Keratinocyte (primary cell): ENCODE data around the gene ATCAY. TPM values are rescaled to one million over a fixed set of nuclear protein-coding genes. Genes with fewer than 3 reads are reported as not detected.

ENCODE experiments used
- DNase-seq: peaks from one replicate; pipeline ENCODE4 v3.0.0-alpha.2; 2011; ENCODE audit warnings: low read depth, missing footprints, low spot score
- FAIRE-seq: peaks from 2 replicates; lab custom pipeline; 2011; peaks lifted over from hg19 to GRCh38; lab: Jason Lieb, UNC
- H2AFZ ChIP-seq: 2 replicates; pipeline ENCODE4 v1.6.0; 2012; ENCODE audit warnings: low read length, control low read depth, inconsistent platforms; ENCODE audit not compliant: control insufficient read depth
- H3K27ac ChIP-seq: 2 replicates; pipeline ENCODE4 v1.5.1; 2011; ENCODE audit warnings: low read length; ENCODE audit not compliant: control insufficient read depth, insufficient read depth
- H3K27me3 ChIP-seq: 3 replicates; pipeline ENCODE4 v1.6.0; 2011; ENCODE audit warnings: low read length; ENCODE audit not compliant: control insufficient read depth, insufficient read depth; ENCODE audit errors: extremely low read depth
- H3K36me3 ChIP-seq, 2 experiments: 2 replicates in 1 of 2; 3 replicates in 1 of 2; pipeline ENCODE4 v1.5.1; 2011; ENCODE audit warnings: low read length in 2 of 2, mild to moderate bottlenecking in 1 of 2; ENCODE audit not compliant: control insufficient read depth in 2 of 2, insufficient read depth in 2 of 2; ENCODE audit errors: extremely low read depth in 1 of 2
- H3K4me1 ChIP-seq: 3 replicates; pipeline ENCODE4 v1.5.1; 2011; ENCODE audit warnings: low read length; ENCODE audit not compliant: control insufficient read depth, insufficient read depth; ENCODE audit errors: extremely low read depth
- H3K4me2 ChIP-seq: 3 replicates; pipeline ENCODE4 v1.6.0; 2011; ENCODE audit warnings: low read depth, low read length; ENCODE audit not compliant: control insufficient read depth, insufficient read depth; ENCODE audit errors: extremely low read depth
- H3K4me3 ChIP-seq, 3 experiments: fragments of 200-600 bp in 1 of 3; sonication (generic) in 1 of 3; 2 replicates in 2 of 3; 3 replicates in 1 of 3; pipeline ENCODE4 v1.5.1; 2011 to 2016; ENCODE audit warnings: low read length in 3 of 3, mild to moderate bottlenecking in 3 of 3, control low read depth in 2 of 3, inconsistent platforms in 1 of 3, low read depth in 1 of 3, mixed read lengths in 1 of 3, mixed run types in 1 of 3, moderate library complexity in 1 of 3; ENCODE audit not compliant: control insufficient read depth in 2 of 3, insufficient read depth in 2 of 3; ENCODE audit errors: extremely low read depth in 1 of 3
- H3K79me2 ChIP-seq: 2 replicates; pipeline ENCODE4 v1.6.0; 2012; ENCODE audit warnings: low read length; ENCODE audit not compliant: control insufficient read depth, insufficient read depth
- H3K9ac ChIP-seq: 3 replicates; pipeline ENCODE4 v1.6.0; 2011; ENCODE audit warnings: low read length; ENCODE audit not compliant: control insufficient read depth, insufficient read depth; ENCODE audit errors: extremely low read depth
- H3K9me1 ChIP-seq: 3 replicates; pipeline ENCODE4 v1.6.0; 2011; ENCODE audit warnings: low read length; ENCODE audit not compliant: control insufficient read depth, insufficient read depth; ENCODE audit errors: extremely low read depth
- H3K9me3 ChIP-seq: 2 replicates; pipeline ENCODE4 v1.5.1; 2012; ENCODE audit warnings: low read depth, low read length; ENCODE audit not compliant: control insufficient read depth
- H4K20me1 ChIP-seq: 3 replicates; pipeline ENCODE4 v1.6.0; 2011; ENCODE audit warnings: low read length; ENCODE audit not compliant: control insufficient read depth, insufficient read depth; ENCODE audit errors: extremely low read depth
- CTCF ChIP-seq, 3 experiments: IDR thresholded peaks in 1 of 3; conservative IDR thresholded peaks in 1 of 3; optimal IDR thresholded peaks in 1 of 3; 2 replicates in 2 of 3; 3 replicates in 1 of 3; pipeline versions ENCODE3 to v1.5.1; 2011; ENCODE audit warnings: low read length in 3 of 3, mild to moderate bottlenecking in 3 of 3, moderate library complexity in 2 of 3, control low read depth in 1 of 3, inconsistent platforms in 1 of 3; ENCODE audit not compliant: insufficient read depth in 2 of 3; ENCODE audit errors: extremely low read depth in 1 of 3
- EZH2 ChIP-seq: IDR thresholded peaks from one replicate; pipeline ENCODE4 v1.6.1; 2012; ENCODE audit warnings: inconsistent platforms, mild to moderate bottlenecking, low read length, moderate library complexity
- dilution Hi-C: fragments of 300-500 bp; cut with MboI; formaldehyde crosslinking; loops from one replicate; pipeline ENCODE4 v1.7.0; 2020; ENCODE audit warnings: low sequenced_read_pairs; ENCODE audit not compliant: extremely low pct_ligation_motif_present
- polyA plus RNA-seq, 5 experiments: library from polyadenylated mRNA; depleted of rRNA in 3 of 5; stranded (reverse) in 3 of 5; stranded (forward) in 1 of 5; unstranded in 1 of 5; fragments of >200 nt; gene quantifications; 1 replicate in 1 of 5; 2 replicates in 3 of 5; 3 replicates in 1 of 5; pipeline versions ENCODE4 v1.2.1 to v1.2.3, GENCODE V29; 2011 to 2012; ENCODE audit warnings: missing spikeins in 2 of 5, low read depth in 1 of 5, low replicate concordance in 1 of 5

ATCAY gene
- polyA plus RNA-seq, 1 donor (not counting 4 experiments of a cell fraction or from before 2014, with no cell fraction given) = not detected

GRCh38 chr19:3855320-3855719 lies 25.2 kb upstream of the ATCAY start:
- Histone ChIP-seq H3K27ac (no peak overlapping the region), H3K9me1 (no peaks in the 10 kb centered on the region), H3K9me3 (peaks cover 2% of the 10 kb centered on the region), H3K36me3 (no peaks in the 10 kb centered on the region), H3K79me2 (no peaks in the 10 kb centered on the region), H3K4me3 (no peak overlapping the region), H3K9ac (no peak overlapping the region), H3K4me2 (no peak overlapping the region), H4K20me1 (peaks cover 6% of the 10 kb centered on the region), H2AFZ (no peak overlapping the region), H3K4me1 (no peaks in the 10 kb centered on the region), H3K27me3 (peaks cover 65% of the 10 kb centered on the region)
- no peak for TF ChIP-seq CTCF (optimal IDR thresholded peaks at IDR 0.05 in 1 of 3, IDR thresholded peaks at IDR 0.05 in 1 of 3, conservative IDR thresholded peaks at IDR 0.05 in 1 of 3; ENCODE audit: extremely low read depth in 1 of 3, insufficient read depth in 2 of 3, low read length in 3 of 3)
- no peak for TF ChIP-seq EZH2
- dilution Hi-C loops = no loop called here
- FAIRE-seq = no peak
- no peak for DNase-seq

GRCh38 chr19:3857449-3858003 lies 23.0 kb upstream of the ATCAY start:
- H3K79me2 ChIP-seq = no peaks in the 10 kb centered on the region
- H3K36me3 ChIP-seq = no peaks in the 10 kb centered on the region
- no peak overlapping the region for H2AFZ ChIP-seq
- TF ChIP-seq EZH2 (no peak), CTCF (optimal IDR thresholded peaks at IDR 0.05 in 1 of 3, IDR thresholded peaks at IDR 0.05 in 1 of 3, conservative IDR thresholded peaks at IDR 0.05 in 1 of 3; ENCODE audit: extremely low read depth in 1 of 3, insufficient read depth in 2 of 3, low read length in 3 of 3) (no peak)
- peaks cover 67% of the 10 kb centered on the region for H3K27me3 ChIP-seq
- no peak overlapping the region for H3K9ac ChIP-seq
- no peaks in the 10 kb centered on the region for H3K9me3 ChIP-seq
- no peaks in the 10 kb centered on the region for H3K4me1 ChIP-seq
- peaks cover 6% of the 10 kb centered on the region for H4K20me1 ChIP-seq
- H3K4me2 ChIP-seq = no peak overlapping the region
- no peak overlapping the region for H3K4me3 ChIP-seq
- DNase-seq = no peak
- dilution Hi-C loops = no loop called here
- no peak for FAIRE-seq
- no peaks in the 10 kb centered on the region for H3K9me1 ChIP-seq
- H3K27ac ChIP-seq = no peak overlapping the region
